WI38 (cell line): ENCODE measurements around the gene DPYD.

Source experiments
- H3K4me3 ChIP-seq: 2 replicates; pipeline ENCODE4 v1.5.1; 2011; ENCODE audit warnings: low read depth, mild to moderate bottlenecking, control low read depth, low read length
- CTCF ChIP-seq: IDR thresholded peaks from 2 replicates; pipeline ENCODE4 v1.5.1; 2012; ENCODE audit warnings: low read depth, mild to moderate bottlenecking, control low read depth, low read length

DPYD gene

GRCh38 chr1:97186381-97186780 is 734.5 kb downstream of the DPYD start:
- no peak overlapping the region for H3K4me3 ChIP-seq
- no peak; the same call in 1 of the 2 replicates for TF ChIP-seq CTCF

- H3K4me3 ChIP-seq, result no peak overlapping the region
- TF ChIP-seq CTCF, result no peak
These were observed 746.7 kb downstream of the DPYD start for GRCh38 chr1:97174039-97174704.

- H3K4me3 ChIP-seq, result no peak overlapping the region
- TF ChIP-seq CTCF, result no peak
These were observed 750.5 kb downstream of the DPYD start for GRCh38 chr1:97170300-97170699.

GRCh38 chr1:97168056-97168455 is 752.8 kb downstream of the DPYD start:
- no peak overlapping the region for H3K4me3 ChIP-seq
- no peak for TF ChIP-seq CTCF

- no peak for TF ChIP-seq CTCF
- no peak overlapping the region for H3K4me3 ChIP-seq
These were observed 753.6 kb downstream of the DPYD start for GRCh38 chr1:97167246-97167645.

GRCh38 chr1:97166626-97167025 is 754.2 kb downstream of the DPYD start:
- no peak overlapping the region for H3K4me3 ChIP-seq
- TF ChIP-seq CTCF, result no peak

- H3K4me3 ChIP-seq, result no peak overlapping the region
- no peak for TF ChIP-seq CTCF
These were observed 756.6 kb downstream of the DPYD start for GRCh38 chr1:97164276-97164639.
